Spinal cord (tissue), 10 donors: ENCODE measurements around the gene BPIFB3. TPM values are rescaled to one million over a fixed set of nuclear protein-coding genes. Genes with fewer than 3 reads are reported as not detected.

Source experiments
- DNase-seq, 6 donors: peaks; one replicate each; pipeline versions ENCODE4 v3.0.0 to v3.0.0-alpha.2; 2013 to 2015; ENCODE audit warnings: low spot score in 6 of 6, low read depth in 4 of 6
- H3K27ac ChIP-seq: one replicate; pipeline ENCODE4 v1.5.1; 2013; ENCODE audit warnings: low read depth, low read length, control low read depth
- H3K27me3 ChIP-seq: one replicate; pipeline ENCODE4 v1.6.1; 2013; ENCODE audit warnings: low read length; ENCODE audit not compliant: control insufficient read depth, insufficient read depth
- H3K36me3 ChIP-seq: one replicate; pipeline ENCODE4 v1.6.1; 2013; ENCODE audit warnings: low read length; ENCODE audit not compliant: control insufficient read depth, insufficient read depth
- H3K4me1 ChIP-seq: one replicate; pipeline ENCODE4 v1.6.1; 2013; ENCODE audit warnings: low read length; ENCODE audit not compliant: control insufficient read depth, insufficient read depth
- H3K4me3 ChIP-seq: one replicate; pipeline ENCODE4 v1.5.1; 2013; ENCODE audit warnings: low read depth, low read length, control low read depth
- H3K9me3 ChIP-seq: one replicate; pipeline ENCODE4 v1.6.1; 2013; ENCODE audit warnings: low read length; ENCODE audit not compliant: control insufficient read depth, insufficient read depth
- WGBS: methylation state at CpG from one replicate; pipeline ENCODE4 v1.1.5; 2013; ENCODE audit warnings: missing lambda C conversion rate; ENCODE audit not compliant: insufficient coverage; 5-methylcytosine and 5-hydroxymethylcytosine counted together
- polyA plus RNA-seq, 2 donors: library from polyadenylated mRNA; unstranded; fragments of 120-200 nt; gene quantifications; one replicate each; pipeline ENCODE4 v1.2.1, GENCODE V29; 2013; ENCODE audit not compliant: insufficient read length in 2 of 2
- total RNA-seq, 2 donors: library from RNA; depleted of rRNA in 1 of 2; stranded (reverse); fragments of 120-200 nt in 1 of 2; fragments of >200 nt in 1 of 2; gene quantifications; one replicate each; pipeline versions ENCODE4 v1.2.3 to v1.2.4, GENCODE V29; 2013 to 2014
- donor health status: healthy.

BPIFB3 gene
- total and polyA plus RNA-seq, 4 donors: 0.17 TPM; not detected in 3

- no peaks in the 10 kb centered on the region for H3K27me3 ChIP-seq
- H3K4me3 ChIP-seq: no peak overlapping the region
- no peaks in the 10 kb centered on the region for H3K36me3 ChIP-seq
- H3K9me3 ChIP-seq: no peaks in the 10 kb centered on the region
- no peak overlapping the region for H3K27ac ChIP-seq
- no peak for DNase-seq
- H3K4me1 ChIP-seq: no peaks in the 10 kb centered on the region
- 84% methylated on average over 6 of the region's 9 CpGs for WGBS
Observed at GRCh38 chr20:33030076-33030475, 23.6 kb upstream of the BPIFB3 start.

GRCh38 chr20:33030569-33030968 lies 23.1 kb upstream of the BPIFB3 start:
- Histone ChIP-seq H3K36me3 (no peaks in the 10 kb centered on the region), H3K9me3 (no peaks in the 10 kb centered on the region), H3K4me1 (no peaks in the 10 kb centered on the region), H3K27ac (no peak overlapping the region), H3K27me3 (no peaks in the 10 kb centered on the region), H3K4me3 (no peak overlapping the region)
- 91% methylated on average over 4 of the region's 6 CpGs for WGBS
- no peak for DNase-seq

- WGBS: 86% methylated on average over 7 of the region's 10 CpGs
- Histone ChIP-seq H3K36me3 (no peaks in the 10 kb centered on the region), H3K4me3 (no peak within 1 kb of the TSS), H3K27ac (no peak within 1 kb of the TSS), H3K27me3 (no peaks in the 10 kb centered on the region), H3K9me3 (no peaks in the 10 kb centered on the region), H3K4me1 (no peaks in the 10 kb centered on the region)
- no peak for DNase-seq
Observed at GRCh38 chr20:33031531-33031930, 22.2 kb upstream of the BPIFB3 start, which contains the start of gene BPIFB6. Gene BPIFB6 (plus strand): TSS chr20:33031648. CDS start chr20:33031648, 0 bp downstream.

- H3K27me3 ChIP-seq: no peaks in the 10 kb centered on the region
- no peaks in the 10 kb centered on the region for H3K9me3 ChIP-seq
- no peaks in the 10 kb centered on the region for H3K4me1 ChIP-seq
- no peaks in the 10 kb centered on the region for H3K36me3 ChIP-seq
- no peak overlapping the region for H3K4me3 ChIP-seq
- no peak overlapping the region for H3K27ac ChIP-seq
- DNase-seq: no peak
- WGBS: 78% methylated on average over 3 of the region's 6 CpGs
Observed at GRCh38 chr20:33032555-33032954, 21.1 kb upstream of the BPIFB3 start.

- no peaks in the 10 kb centered on the region for H3K4me1 ChIP-seq
- 81% methylated on average over 3 of the region's 5 CpGs for WGBS
- no peaks in the 10 kb centered on the region for H3K27me3 ChIP-seq
- H3K36me3 ChIP-seq: no peaks in the 10 kb centered on the region
- DNase-seq: no peak
- H3K27ac ChIP-seq: no peak overlapping the region
- H3K9me3 ChIP-seq: no peaks in the 10 kb centered on the region
- no peak overlapping the region for H3K4me3 ChIP-seq
Observed at GRCh38 chr20:33033381-33033780, 20.3 kb upstream of the BPIFB3 start.

GRCh38 chr20:33034115-33034514 lies 19.6 kb upstream of the BPIFB3 start:
- Histone ChIP-seq H3K9me3 (no peaks in the 10 kb centered on the region), H3K4me1 (no peaks in the 10 kb centered on the region)
- 100% methylated on average over 1 of the region's 5 CpGs for WGBS

GRCh38 chr20:33034901-33035492 lies 18.7 kb upstream of the BPIFB3 start:
- Histone ChIP-seq H3K4me3 (no peak overlapping the region), H3K36me3 (no peaks in the 10 kb centered on the region), H3K9me3 (no peaks in the 10 kb centered on the region), H3K27ac (no peak overlapping the region), H3K27me3 (no peaks in the 10 kb centered on the region), H3K4me1 (no peaks in the 10 kb centered on the region)
- no peak for DNase-seq
- WGBS: 87% methylated on average over 6 of the region's 6 CpGs

More at GRCh38 chr20:33034115-33034514, 19.6 kb upstream of the BPIFB3 start:
- Histone ChIP-seq H3K4me3 (no peak overlapping the region), H3K36me3 (no peaks in the 10 kb centered on the region), H3K27ac (no peak overlapping the region), H3K27me3 (no peaks in the 10 kb centered on the region)
- DNase-seq: no peak

GRCh38 chr20:33037456-33037855 lies 16.2 kb upstream of the BPIFB3 start:
- WGBS: 64% methylated on average over 5 of the region's 5 CpGs
- Histone ChIP-seq H3K36me3 (no peaks in the 10 kb centered on the region), H3K9me3 (no peaks in the 10 kb centered on the region), H3K4me1 (no peaks in the 10 kb centered on the region), H3K27ac (no peak overlapping the region), H3K27me3 (no peaks in the 10 kb centered on the region), H3K4me3 (no peak overlapping the region)
- DNase-seq: no peak

- 97% methylated on average over 4 of the region's 4 CpGs for WGBS
- H3K4me1 ChIP-seq: no peaks in the 10 kb centered on the region
- no peak overlapping the region for H3K4me3 ChIP-seq
- no peak overlapping the region for H3K27ac ChIP-seq
- no peaks in the 10 kb centered on the region for H3K27me3 ChIP-seq
- no peak for DNase-seq
- no peaks in the 10 kb centered on the region for H3K36me3 ChIP-seq
- no peaks in the 10 kb centered on the region for H3K9me3 ChIP-seq
Observed at GRCh38 chr20:33038243-33038642, 15.5 kb upstream of the BPIFB3 start.

- Histone ChIP-seq H3K4me1 (no peaks in the 10 kb centered on the region), H3K27ac (no peak overlapping the region), H3K36me3 (no peaks in the 10 kb centered on the region), H3K9me3 (no peaks in the 10 kb centered on the region), H3K4me3 (no peak overlapping the region), H3K27me3 (no peaks in the 10 kb centered on the region)
- no peak for DNase-seq
- 89% methylated on average over 3 of the region's 3 CpGs for WGBS
Observed at GRCh38 chr20:33042430-33042829, 11.3 kb upstream of the BPIFB3 start.
